Measurements from ENCODE around the gene SERPINB3. TPM values are rescaled to one million over a fixed set of nuclear protein-coding genes. Genes with fewer than 3 reads are reported as not detected.
"Not testable (repeated sequence)": the region's sequence is repeated elsewhere in the genome, so short reads cannot be mapped to it uniquely, and the experiment has no call there.

The SERPINB3 gene
- total RNA-seq, 1 donor from 2014 or later = 0.12 TPM

GRCh38 chr18:63648241-63648640 is 13.5 kb downstream of the SERPINB3 start:
- DNase-seq (ENCODE audit: low read depth) = no peak
- no peak overlapping the region for H3K4me3 ChIP-seq (ENCODE audit: low read depth, low read length)
- TF ChIP-seq CTCF (conservative IDR thresholded peaks at IDR 0.05; ENCODE audit: low read depth, low read length) = no peak

- TF ChIP-seq CTCF (conservative IDR thresholded peaks at IDR 0.05; ENCODE audit: low read depth, low read length) = no peak
- DNase-seq (ENCODE audit: low read depth) = no peak
- no peak overlapping the region for H3K4me3 ChIP-seq (ENCODE audit: low read depth, low read length)
Observed at GRCh38 chr18:63646936-63647335, 14.8 kb downstream of the SERPINB3 start.

GRCh38 chr18:63644694-63645093 is 17.0 kb downstream of the SERPINB3 start:
- H3K4me3 ChIP-seq (ENCODE audit: low read depth, low read length); DNase-seq (ENCODE audit: low read depth): not testable (repeated sequence)

- H3K4me3 ChIP-seq (ENCODE audit: low read depth, low read length); DNase-seq (ENCODE audit: low read depth): not testable (repeated sequence)
Observed at GRCh38 chr18:63644142-63644541, 17.6 kb downstream of the SERPINB3 start, which contains the start of gene SERPINB4. Gene SERPINB4 (minus strand): TSS chr18:63644256. CDS start chr18:63643577, 679 bp downstream.

GRCh38 chr18:63642668-63643356 is 18.9 kb downstream of the SERPINB3 start:
- not testable (repeated sequence) for DNase-seq (ENCODE audit: low read depth); H3K4me3 ChIP-seq (ENCODE audit: low read depth, low read length)

GRCh38 chr18:63641157-63641680 is 20.5 kb downstream of the SERPINB3 start:
- not testable (repeated sequence) for H3K4me3 ChIP-seq (ENCODE audit: low read depth, low read length); DNase-seq (ENCODE audit: low read depth)

- DNase-seq (ENCODE audit: low read depth) = no peak
- H3K4me3 ChIP-seq (ENCODE audit: low read depth, low read length) = no peak overlapping the region
- TF ChIP-seq CTCF (conservative IDR thresholded peaks at IDR 0.05; ENCODE audit: low read depth, low read length) = no peak
Observed at GRCh38 chr18:63637703-63638102, 24.0 kb downstream of the SERPINB3 start.

- no peak for DNase-seq (ENCODE audit: low read depth)
- no peak overlapping the region for H3K4me3 ChIP-seq (ENCODE audit: low read depth, low read length)
- no peak for TF ChIP-seq CTCF (conservative IDR thresholded peaks at IDR 0.05; ENCODE audit: low read depth, low read length)
Observed at GRCh38 chr18:63627819-63628218, 33.9 kb downstream of the SERPINB3 start.

- H3K4me3 ChIP-seq (ENCODE audit: low read depth, low read length) = no peak overlapping the region
- TF ChIP-seq CTCF (conservative IDR thresholded peaks at IDR 0.05; ENCODE audit: low read depth, low read length) = no peak
- no peak for DNase-seq (ENCODE audit: low read depth)
Observed at GRCh38 chr18:63626431-63626830, 35.3 kb downstream of the SERPINB3 start.

Measured in epithelial cell of proximal tubule (primary cell).